GM18508 (cell line): Measurements from ENCODE around the gene RHOF.

ENCODE experiments used
- ATAC-seq: cut with Tn5 transposase; IDR thresholded peaks from one replicate; pipeline ENCODE4 v1.9.1; 2021; ENCODE audit warnings: moderate number of reproducible peaks; ENCODE audit not compliant: insufficient read depth, unreplicated experiment

RHOF gene

GRCh38 chr12:121805171-121806008 is 11.9 kb upstream of the RHOF start:
- ATAC-seq: no peak

GRCh38 chr12:121804417-121805111 is 11.1 kb upstream of the RHOF start:
- no peak for ATAC-seq

DNA sequence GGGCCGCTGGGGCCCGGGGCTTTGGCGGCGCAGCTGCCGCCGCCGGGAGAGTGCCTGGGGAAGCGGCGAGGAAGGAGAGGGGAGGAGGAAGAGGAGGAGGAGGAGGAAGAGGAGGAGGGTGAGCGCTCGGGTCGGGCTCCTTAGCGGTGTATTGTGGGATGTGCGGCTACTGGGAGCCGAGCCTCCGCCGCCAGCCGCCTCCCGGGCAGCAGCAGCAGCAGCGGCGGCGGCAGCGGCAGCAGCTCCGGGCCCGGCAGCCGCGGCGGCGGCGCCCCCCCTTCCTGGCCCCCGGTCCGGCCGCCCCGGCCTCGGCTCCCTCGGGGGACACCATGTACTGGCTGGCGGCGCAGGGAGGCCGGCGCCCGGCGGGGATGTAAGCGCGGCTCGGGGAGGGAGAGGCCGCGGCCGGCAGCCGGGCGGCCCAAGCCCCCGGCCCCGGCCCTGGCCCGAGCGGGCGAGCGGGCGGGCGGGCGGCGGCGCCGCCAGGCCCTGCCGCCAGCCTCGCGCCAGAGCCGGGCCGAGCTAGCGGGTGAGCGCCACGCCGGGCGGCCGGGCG is 10.5 kb upstream of the RHOF start, which contains the start of gene SETD1B:
Gene SETD1B, plus strand, starts transcription at position 149 of the 556 bp plus-strand sequence. CDS start 729 bp downstream, outside the sequence.
- no peak for ATAC-seq

DNA sequence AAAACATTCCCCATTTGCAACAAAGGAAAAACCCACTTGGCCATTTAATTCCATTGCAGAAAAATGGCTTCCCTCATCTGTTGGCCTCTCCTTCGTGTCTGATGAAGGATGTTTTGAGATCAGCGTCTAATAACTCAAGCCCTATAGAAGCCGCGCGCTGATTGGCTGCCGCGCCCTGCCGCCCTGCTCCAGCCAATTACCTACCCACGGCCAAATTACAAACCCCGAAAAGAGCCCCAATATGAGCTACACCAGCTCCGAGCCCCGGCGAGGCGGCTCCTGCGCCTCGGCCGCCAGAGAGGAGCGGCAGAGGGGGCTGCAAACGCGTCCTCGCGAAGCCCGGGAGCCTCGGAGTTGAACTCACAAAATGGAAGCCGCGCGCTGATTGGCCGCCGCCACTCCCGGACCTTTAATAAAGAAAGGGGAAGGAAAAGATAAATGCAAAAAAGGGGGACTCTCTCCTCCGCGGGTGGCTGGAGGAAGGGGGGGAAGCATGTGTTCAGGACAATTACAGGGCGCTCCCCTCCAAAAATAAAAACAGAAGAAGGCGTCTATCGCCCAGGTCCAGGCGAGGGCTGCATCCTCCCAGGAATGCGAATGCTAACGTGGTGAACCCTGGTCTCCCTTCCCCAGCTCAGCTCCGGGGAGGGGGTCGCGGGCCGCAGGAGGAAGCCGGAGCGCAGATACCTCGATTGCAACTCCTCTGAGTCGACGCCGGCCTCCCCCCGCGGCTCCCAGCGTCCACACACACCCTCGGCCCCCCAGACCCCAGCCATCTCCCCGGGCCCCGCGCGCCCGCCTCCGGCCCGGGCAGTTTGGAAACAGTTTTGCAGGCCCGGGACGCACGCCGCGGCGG is 9.6 kb upstream of the RHOF start:
- ATAC-seq: no peak

DNA sequence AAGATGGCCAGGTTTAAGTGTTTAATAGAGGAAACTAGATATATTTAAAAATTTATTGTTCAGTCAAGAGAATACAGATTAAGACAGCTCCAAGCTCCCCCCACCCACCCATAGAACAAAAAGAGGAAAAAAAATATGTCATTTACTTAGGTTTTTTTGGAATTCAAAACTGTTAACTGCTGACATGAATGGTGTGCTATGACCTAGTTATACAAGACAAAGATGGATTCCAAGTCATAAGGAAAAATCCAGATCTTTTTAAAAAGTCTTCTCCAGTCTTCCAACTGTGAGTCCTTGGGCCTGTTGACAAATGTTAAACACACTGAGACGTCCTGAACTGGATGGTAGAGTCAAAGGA is 9.0 kb upstream of the RHOF start:
- no peak for ATAC-seq

DNA sequence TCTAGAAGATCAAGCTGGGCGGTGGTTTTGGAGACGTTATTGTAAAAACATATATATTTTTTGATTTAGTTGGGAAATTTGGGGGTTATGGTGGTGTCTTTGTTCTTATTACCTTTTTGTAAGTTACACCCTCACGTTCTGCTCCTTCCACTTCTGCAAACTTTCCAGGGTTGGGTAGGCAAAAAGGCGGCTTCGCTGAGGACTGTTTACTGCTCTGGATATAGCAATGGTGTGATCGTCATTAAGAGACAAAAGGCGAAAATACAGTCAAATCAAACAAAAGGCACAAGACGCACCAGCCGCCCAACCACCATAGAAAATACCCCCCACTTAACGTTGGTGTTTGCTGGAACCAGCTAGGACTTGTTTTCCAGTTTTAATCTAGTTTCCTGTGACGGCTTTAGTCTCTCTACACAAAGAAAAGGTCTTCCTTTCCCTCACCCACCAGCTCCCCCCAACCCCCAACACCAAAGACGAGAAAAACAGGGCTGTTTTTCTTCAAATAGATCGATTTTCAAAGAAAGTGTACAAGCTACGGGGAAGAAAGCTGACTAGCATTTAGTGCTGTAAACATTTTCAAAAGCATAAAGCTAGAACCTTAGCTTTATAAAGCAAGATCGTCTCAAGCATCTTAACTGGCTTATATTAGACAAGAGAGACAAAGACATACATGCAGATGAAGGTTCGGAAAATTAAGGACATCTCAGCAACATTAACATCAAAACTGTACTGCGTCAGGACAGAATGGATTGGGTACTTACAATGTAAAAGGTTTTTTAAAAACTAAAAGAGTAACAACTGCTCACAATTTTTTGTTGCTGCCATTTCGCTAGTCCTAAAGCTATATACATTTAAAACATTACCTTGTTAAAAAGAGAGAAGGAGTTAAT is 8.4 kb upstream of the RHOF start:
- ATAC-seq: no peak

DNA sequence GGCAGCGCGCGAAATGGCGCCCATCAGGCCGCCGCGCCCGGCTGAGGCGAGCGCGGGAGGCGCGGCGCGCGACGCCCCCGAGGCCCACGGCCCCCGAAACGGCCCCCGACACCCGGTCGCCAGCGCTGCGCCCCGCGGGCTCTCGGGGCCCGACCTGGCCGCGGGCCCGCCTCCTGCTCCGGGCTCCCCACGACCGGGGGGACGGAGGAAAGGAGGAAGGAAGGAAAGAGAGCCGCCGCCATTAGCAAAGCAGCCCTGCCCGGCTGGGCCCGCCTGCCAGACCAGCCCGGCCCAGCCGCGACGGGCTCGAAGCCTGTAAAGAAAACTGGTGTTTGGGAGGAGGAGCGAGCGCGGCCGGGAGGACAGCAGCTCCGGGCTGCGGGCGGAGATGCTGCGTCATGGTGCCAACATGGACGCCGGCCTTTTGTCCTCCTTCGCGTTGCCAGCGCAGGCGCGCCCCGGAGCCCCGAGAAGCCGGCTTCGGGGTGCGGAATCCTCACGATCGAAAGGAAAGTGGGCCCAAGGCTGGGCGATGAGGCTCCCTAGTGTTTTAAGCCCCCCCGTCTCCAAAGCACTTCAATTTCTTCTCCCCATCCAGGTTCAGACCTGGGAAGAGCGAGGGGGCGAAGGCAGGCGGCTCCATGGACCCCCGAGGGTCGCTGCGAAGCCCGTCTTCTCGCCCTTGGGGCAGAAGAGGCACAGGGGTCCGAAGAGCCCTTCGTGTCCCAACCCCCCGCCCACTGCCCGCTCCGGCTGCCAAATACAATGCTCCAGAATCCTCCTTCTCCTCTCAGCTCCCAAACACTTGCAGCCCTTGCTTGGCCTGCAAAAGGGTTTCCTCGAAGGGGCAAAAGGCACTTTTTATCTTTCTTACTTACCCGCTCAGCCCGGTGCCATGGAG is 7.5 kb upstream of the RHOF start:
- ATAC-seq: no peak

- ATAC-seq: no peak
Measured at GRCh38 chr12:121799842-121800693, 6.6 kb upstream of the RHOF start.

- ATAC-seq: no peak
Measured at GRCh38 chr12:121799156-121799841, 5.8 kb upstream of the RHOF start.

GRCh38 chr12:121798787-121799155 is 5.3 kb upstream of the RHOF start:
- ATAC-seq: no peak

- ATAC-seq: no peak
Measured at GRCh38 chr12:121797937-121798786, 4.7 kb upstream of the RHOF start.

DNA sequence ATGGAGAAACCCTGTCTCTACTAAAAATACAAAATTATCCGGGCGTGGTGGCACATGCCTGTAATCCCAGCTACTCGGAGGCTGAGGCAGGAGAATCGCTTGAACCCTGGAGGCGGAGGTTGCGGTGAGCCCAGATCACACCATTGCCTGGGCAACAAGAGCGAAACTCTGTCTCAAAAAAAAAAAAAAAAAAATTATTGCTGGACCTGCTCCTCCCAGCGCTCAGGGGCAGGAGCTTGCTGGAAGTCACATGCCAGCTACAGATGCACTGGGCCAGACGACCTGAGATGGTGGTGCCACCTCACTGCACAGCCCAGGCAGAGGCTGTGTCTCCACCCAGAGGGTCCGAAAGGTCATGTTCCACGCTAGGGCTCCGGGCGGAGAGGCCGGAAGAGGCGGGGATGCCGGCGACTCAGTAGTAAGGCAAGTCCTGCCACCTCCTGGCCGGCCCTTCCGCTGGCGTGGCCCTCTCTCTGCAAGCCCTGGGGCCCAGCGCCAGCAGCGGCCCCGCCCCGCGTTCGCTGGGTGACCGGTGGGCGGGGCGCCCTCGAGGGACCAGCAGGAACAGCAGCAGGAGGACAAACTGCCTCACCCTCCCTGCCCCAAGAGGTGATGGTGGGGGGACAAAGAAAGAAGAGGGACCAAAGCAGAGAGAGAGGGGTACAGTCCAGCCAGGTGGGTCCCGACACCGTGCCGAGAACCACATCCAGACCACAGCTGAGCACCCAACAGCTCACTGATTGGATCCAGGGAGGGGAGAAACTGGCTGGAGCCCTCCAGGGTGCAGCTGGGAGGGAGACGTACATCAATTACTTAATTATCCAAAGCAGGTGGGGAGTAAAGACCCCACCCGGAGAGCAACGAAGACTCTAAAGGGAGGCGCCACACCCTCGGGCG is 3.6 kb upstream of the RHOF start:
- no peak for ATAC-seq

GRCh38 chr12:121795034-121795968 is 1.8 kb upstream of the RHOF start:
- no peak for ATAC-seq

GRCh38 chr12:121794534-121795033 is 1.1 kb upstream of the RHOF start:
- no peak for ATAC-seq
